Lower leg skin (tissue), 3 donors: Measurements from ENCODE around the gene EXTL2.

Source experiments
- POLR2A ChIP-seq, 2 donors: fragments of 450-650 bp; IDR thresholded peaks; one replicate each; pipeline ENCODE4 v1.6.1; 2016 to 2017; ENCODE audit warnings: antibody characterized with exemption in 2 of 2, mild to moderate bottlenecking in 1 of 2, moderate library complexity in 1 of 2
- TF ChIP-seq, protein P1 (sequence below), 3 donors: fragments of 450-650 bp; IDR thresholded peaks; one replicate each; pipeline ENCODE4 v1.5.1; 2016; ENCODE audit warnings: antibody characterized with exemption in 3 of 3, mild to moderate bottlenecking in 3 of 3, moderate library complexity in 2 of 3

DNA sequence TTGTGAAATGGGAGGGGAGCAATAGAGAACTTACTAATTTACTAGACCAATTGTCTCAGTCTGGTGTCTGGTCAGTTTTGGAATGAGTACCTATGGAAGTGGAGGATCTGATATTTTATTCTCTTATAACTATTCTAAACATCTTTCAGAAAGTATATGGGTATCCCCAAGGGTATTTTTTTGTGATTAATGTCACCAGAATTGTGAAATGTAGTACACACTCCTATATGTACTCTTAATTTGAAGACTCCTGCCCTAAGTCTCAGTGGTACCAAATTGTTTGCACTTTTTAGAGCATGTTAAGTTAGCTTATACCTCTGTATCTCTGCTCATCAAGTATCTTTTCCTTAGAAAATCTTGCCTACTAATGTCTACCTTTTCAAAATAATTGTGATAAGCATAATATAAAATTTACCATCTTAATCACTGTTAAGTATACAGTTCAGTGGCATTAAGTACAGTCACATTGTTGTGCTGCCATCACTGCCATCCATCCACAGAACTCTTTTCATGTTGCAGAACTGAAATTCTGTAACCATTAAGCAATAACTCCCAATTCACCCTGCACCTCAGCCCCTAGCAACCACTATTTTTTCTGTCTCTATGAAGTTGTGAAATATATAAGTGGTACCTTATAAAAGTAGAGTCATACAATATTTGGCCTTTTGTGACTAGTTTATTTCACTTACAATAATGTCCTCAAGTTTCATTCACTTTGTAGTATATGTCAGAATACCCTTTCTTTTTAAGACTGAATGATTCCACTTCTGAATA is 41.7 kb upstream of the EXTL2 start:
- TF ChIP-seq, protein P1, sequence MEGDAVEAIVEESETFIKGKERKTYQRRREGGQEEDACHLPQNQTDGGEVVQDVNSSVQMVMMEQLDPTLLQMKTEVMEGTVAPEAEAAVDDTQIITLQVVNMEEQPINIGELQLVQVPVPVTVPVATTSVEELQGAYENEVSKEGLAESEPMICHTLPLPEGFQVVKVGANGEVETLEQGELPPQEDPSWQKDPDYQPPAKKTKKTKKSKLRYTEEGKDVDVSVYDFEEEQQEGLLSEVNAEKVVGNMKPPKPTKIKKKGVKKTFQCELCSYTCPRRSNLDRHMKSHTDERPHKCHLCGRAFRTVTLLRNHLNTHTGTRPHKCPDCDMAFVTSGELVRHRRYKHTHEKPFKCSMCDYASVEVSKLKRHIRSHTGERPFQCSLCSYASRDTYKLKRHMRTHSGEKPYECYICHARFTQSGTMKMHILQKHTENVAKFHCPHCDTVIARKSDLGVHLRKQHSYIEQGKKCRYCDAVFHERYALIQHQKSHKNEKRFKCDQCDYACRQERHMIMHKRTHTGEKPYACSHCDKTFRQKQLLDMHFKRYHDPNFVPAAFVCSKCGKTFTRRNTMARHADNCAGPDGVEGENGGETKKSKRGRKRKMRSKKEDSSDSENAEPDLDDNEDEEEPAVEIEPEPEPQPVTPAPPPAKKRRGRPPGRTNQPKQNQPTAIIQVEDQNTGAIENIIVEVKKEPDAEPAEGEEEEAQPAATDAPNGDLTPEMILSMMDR (IDR thresholded peaks at IDR 0.05): no peak
- no peak for TF ChIP-seq POLR2A (IDR thresholded peaks at IDR 0.05)
